HG03558 (cell line): Measurements from ENCODE around the gene ADPRM.
"Not testable (repeated sequence)": the region's sequence is repeated elsewhere in the genome, so short reads cannot be mapped to it uniquely, and the experiment has no call there.

Source experiments
- ATAC-seq: cut with Tn5 transposase; IDR thresholded peaks from one replicate; pipeline ENCODE4 v1.9.1; 2021; ENCODE audit warnings: moderate number of reproducible peaks; ENCODE audit not compliant: unreplicated experiment; ENCODE audit errors: extremely low read depth

The ADPRM gene

GRCh38 chr17:10697092-10698081, at the start of gene ADPRM, which contains the start of gene SCO1:
Gene ADPRM, plus strand, starts transcription at chr17:10697594. Its CDS starts 7,333 bp downstream, at chr17:10704927.
Gene SCO1, minus strand, starts transcription at chr17:10697533. Its CDS starts 26 bp downstream, at chr17:10697507.
- peak; percentile 88 for ATAC-seq

GRCh38 chr17:10648381-10648780, 49.0 kb upstream of the ADPRM start:
- no peak for ATAC-seq

- no peak for ATAC-seq
Measured at GRCh38 chr17:10648956-10649355, 48.4 kb upstream of the ADPRM start.

- ATAC-seq = no peak
Measured at GRCh38 chr17:10649602-10650001, 47.8 kb upstream of the ADPRM start.

GRCh38 chr17:10651927-10652326, 45.5 kb upstream of the ADPRM start:
- ATAC-seq = no peak

- no peak for ATAC-seq
Measured at GRCh38 chr17:10652984-10653659, 44.3 kb upstream of the ADPRM start.

- no peak for ATAC-seq
Measured at GRCh38 chr17:10653987-10654386, 43.4 kb upstream of the ADPRM start.

- no peak for ATAC-seq
Measured at GRCh38 chr17:10657148-10657547, 40.2 kb upstream of the ADPRM start, which contains the start of gene MYH3. Gene MYH3, minus strand, starts transcription at chr17:10657309. Its CDS starts 2,245 bp downstream, at chr17:10655064.

- no peak for ATAC-seq
Measured at GRCh38 chr17:10657879-10658278, 39.5 kb upstream of the ADPRM start.

GRCh38 chr17:10661437-10661836, 36.0 kb upstream of the ADPRM start:
- no peak for ATAC-seq

- ATAC-seq = no peak
Measured at GRCh38 chr17:10663231-10663630, 34.2 kb upstream of the ADPRM start.

- no peak for ATAC-seq
Measured at GRCh38 chr17:10664571-10664970, 32.8 kb upstream of the ADPRM start.

GRCh38 chr17:10666906-10667305, 30.5 kb upstream of the ADPRM start:
- no peak for ATAC-seq

- ATAC-seq = no peak
Measured at GRCh38 chr17:10668775-10669174, 28.6 kb upstream of the ADPRM start.

- no peak for ATAC-seq
Measured at GRCh38 chr17:10673312-10673711, 24.1 kb upstream of the ADPRM start.

- no peak for ATAC-seq
Measured at GRCh38 chr17:10674704-10675103, 22.7 kb upstream of the ADPRM start.

- ATAC-seq = no peak
Measured at GRCh38 chr17:10681866-10682446, 15.4 kb upstream of the ADPRM start.

- ATAC-seq = no peak
Measured at GRCh38 chr17:10683853-10684252, 13.5 kb upstream of the ADPRM start.

- ATAC-seq = no peak
Measured at GRCh38 chr17:10687499-10687898, 9.9 kb upstream of the ADPRM start.

- not testable (repeated sequence) for ATAC-seq
Measured at GRCh38 chr17:10695875-10696407, 1.5 kb upstream of the ADPRM start.
